ENCODE results near the gene TP53. TPM values are rescaled to one million over a fixed set of nuclear protein-coding genes. Genes with fewer than 3 reads are reported as not detected.

The TP53 gene
- 80.8 TPM for polyA plus RNA-seq (2013, experiment 1 of 2; ENCODE audit: insufficient read length)
- polyA plus RNA-seq (2013, experiment 2 of 2; ENCODE audit: insufficient read length) = 43.1 TPM

- peak; percentile 93 for DNase-seq
Observed at GRCh38 chr17:7687072-7687907, at the start of gene TP53. Gene TP53 (minus strand): TSS chr17:7687490. CDS start chr17:7676594, 10,896 bp downstream.

- DNase-seq = no peak
Observed at GRCh38 chr17:7732981-7733539, 45.8 kb upstream of the TP53 start.

GRCh38 chr17:7729816-7730215 lies 42.5 kb upstream of the TP53 start:
- DNase-seq = no peak

GRCh38 chr17:7727886-7728285 lies 40.6 kb upstream of the TP53 start:
- no peak for DNase-seq

GRCh38 chr17:7721612-7722011 lies 34.3 kb upstream of the TP53 start:
- no peak for DNase-seq

- DNase-seq = no peak
Observed at GRCh38 chr17:7720125-7720524, 32.8 kb upstream of the TP53 start.

- no peak for DNase-seq
Observed at GRCh38 chr17:7719661-7720060, 32.4 kb upstream of the TP53 start.

- no peak for DNase-seq
Observed at GRCh38 chr17:7717756-7718350, 30.6 kb upstream of the TP53 start.

GRCh38 chr17:7716901-7717755 lies 29.8 kb upstream of the TP53 start, which contains the start of gene DNAH2:
Gene DNAH2 (plus strand): TSS chr17:7717744. CDS start chr17:7719735, 1,991 bp downstream.
- peak; percentile 94 for DNase-seq

- DNase-seq = no peak
Observed at GRCh38 chr17:7715936-7716886, 28.9 kb upstream of the TP53 start.

- DNase-seq = no peak
Observed at GRCh38 chr17:7714721-7715594, 27.7 kb upstream of the TP53 start.

GRCh38 chr17:7713782-7714181 lies 26.5 kb upstream of the TP53 start:
- DNase-seq = no peak

GRCh38 chr17:7712111-7712771 lies 25.0 kb upstream of the TP53 start:
- no peak for DNase-seq

- no peak for DNase-seq
Observed at GRCh38 chr17:7711051-7711755, 23.9 kb upstream of the TP53 start.

- no peak for DNase-seq
Observed at GRCh38 chr17:7710301-7710700, 23.0 kb upstream of the TP53 start.

- no peak for DNase-seq
Observed at GRCh38 chr17:7709031-7709430, 21.7 kb upstream of the TP53 start.

GRCh38 chr17:7707858-7708750 lies 20.8 kb upstream of the TP53 start:
- no peak for DNase-seq

- no peak for DNase-seq
Observed at GRCh38 chr17:7707446-7707845, 20.2 kb upstream of the TP53 start.
